Psoas muscle (tissue), 8 donors: ENCODE data around the gene SSC5D. TPM values are rescaled to one million over a fixed set of nuclear protein-coding genes. Genes with fewer than 3 reads are reported as not detected.

ENCODE experiments used
- ATAC-seq, 4 donors: fragments of 200-7000 bp; cut with Tn5 transposase; one replicate each; pipeline ENCODE4 v1.9.1; 2020; ENCODE audit warnings: moderate library complexity in 3 of 4, mild to moderate bottlenecking in 2 of 4
- DNase-seq, 2 donors: peaks; one replicate each; pipeline ENCODE4 v3.0.0-alpha.2; 2020
- H3K27ac ChIP-seq: fragments of 200-600 bp; one replicate; pipeline ENCODE4 v1.8.0; 2022
- H3K27me3 ChIP-seq, 3 donors: fragments of 200-600 bp in 1 of 3; one replicate each; pipeline versions ENCODE4 v1.6.1 to v1.8.0; 2013 to 2022; ENCODE audit warnings: low read length in 2 of 3, mild to moderate bottlenecking in 2 of 3, moderate library complexity in 1 of 3; ENCODE audit not compliant: insufficient read depth in 3 of 3
- H3K36me3 ChIP-seq, 2 donors: fragments of 200-600 bp in 1 of 2; one replicate each; pipeline versions ENCODE4 v1.6.1 to v1.8.0; 2013 to 2022; ENCODE audit warnings: low read depth in 1 of 2, mild to moderate bottlenecking in 1 of 2, moderate library complexity in 1 of 2; ENCODE audit not compliant: insufficient read depth in 1 of 2
- H3K4me1 ChIP-seq: fragments of 200-600 bp; one replicate; pipeline ENCODE4 v1.8.0; 2022
- H3K4me3 ChIP-seq: fragments of 200-600 bp; one replicate; pipeline ENCODE4 v1.8.0; 2022; ENCODE audit warnings: mild to moderate bottlenecking
- H3K9me3 ChIP-seq: fragments of 200-600 bp; one replicate; pipeline ENCODE4 v1.8.0; 2022
- WGBS, 3 donors: extraction: QIAGEN DNeasy Blood & Tissue Kit; methylation state at CpG; one replicate each; pipeline versions ENCODE4 v1.1.6 to v1.1.7; 2013; 5-methylcytosine and 5-hydroxymethylcytosine counted together
- intact Hi-C, 2 donors: fragments of 100-400 bp; cut with DNase I; formaldehyde crosslinking; loops; one replicate each; pipeline versions ENCODE4 v1.11.0 to v1.14.2; 2022
- polyA plus RNA-seq, 3 donors: library from polyadenylated mRNA; stranded (reverse); fragments of 200-250 nt; gene quantifications; one replicate each; pipeline ENCODE4 v1.2.3, GENCODE V29; 2013
- total RNA-seq, 4 donors: library from RNA; stranded (reverse); fragmentation: NEBNext Ultra II Directional in 2 of 4; extraction: Animal tissue kit (Norgen Biotek cat#: 25700) in 2 of 4; gene quantifications; one replicate each; pipeline versions ENCODE4 v1.2.1 to v1.2.4, GENCODE V29; 2021 to 2023
- TF ChIP-seq, protein P1 (sequence below): fragments of 200-600 bp; IDR thresholded peaks from one replicate; pipeline ENCODE4 v1.8.0; 2022; ENCODE audit warnings: antibody characterized with exemption
- donor health status: healthy with polysubstance abuse.
- donor health status: DM: no; HTN: no; CAD: no; lungs with moderate emphysema.
- donor health status: Bipolar disorder and iron deficiency.
- donor health status: healthy.
- donor health status: DM: yes; HTN: yes; CAD: no.
- donor health status: DM: no; HTN: no; CAD: no.
- donor health status: DM: no; HTN: no; CAD: no.
- donor health status: DM: yes; HTN: yes; CAD: no.

The SSC5D gene
- total and polyA plus RNA-seq, 7 donors = 0.11 to 4.6 (median 1.2) TPM

DNA sequence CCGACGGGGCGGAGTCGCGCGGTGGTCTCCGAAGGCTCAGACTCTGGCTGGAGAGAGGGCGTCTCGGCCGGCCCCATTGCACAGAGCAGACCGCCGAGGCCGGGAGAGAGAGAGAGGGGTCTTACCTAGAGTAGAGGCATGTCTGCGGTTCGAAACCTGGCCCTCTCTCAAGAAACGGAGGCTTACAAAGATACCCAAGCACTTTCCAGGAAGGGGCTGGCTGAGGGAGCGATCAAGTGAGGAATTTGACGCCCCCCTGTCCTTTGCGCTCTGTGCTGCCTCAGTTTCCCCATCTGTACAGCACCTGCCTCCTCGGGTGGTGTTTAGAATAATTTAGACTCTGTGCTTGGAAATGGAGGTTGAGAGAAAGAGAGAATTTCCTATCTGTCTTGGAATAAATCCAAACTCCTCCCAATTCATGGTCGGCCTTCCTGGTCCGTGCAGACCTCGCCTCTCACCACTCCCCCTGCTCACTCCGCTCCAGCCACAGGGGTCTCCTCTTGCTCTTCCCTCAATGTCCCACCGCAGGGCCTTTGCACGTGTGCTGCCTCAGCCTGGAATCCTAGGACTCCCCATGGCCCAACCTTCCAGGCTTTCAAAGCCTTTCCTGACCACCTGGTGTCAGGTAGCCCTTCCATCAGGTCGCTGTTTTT lies 26.1 kb upstream of the SSC5D start:
- peak overlapping the region; percentile 98 for H3K4me3 ChIP-seq
- peaks cover 2% of the 10 kb centered on the region for H3K4me1 ChIP-seq
- TF ChIP-seq, protein P1, sequence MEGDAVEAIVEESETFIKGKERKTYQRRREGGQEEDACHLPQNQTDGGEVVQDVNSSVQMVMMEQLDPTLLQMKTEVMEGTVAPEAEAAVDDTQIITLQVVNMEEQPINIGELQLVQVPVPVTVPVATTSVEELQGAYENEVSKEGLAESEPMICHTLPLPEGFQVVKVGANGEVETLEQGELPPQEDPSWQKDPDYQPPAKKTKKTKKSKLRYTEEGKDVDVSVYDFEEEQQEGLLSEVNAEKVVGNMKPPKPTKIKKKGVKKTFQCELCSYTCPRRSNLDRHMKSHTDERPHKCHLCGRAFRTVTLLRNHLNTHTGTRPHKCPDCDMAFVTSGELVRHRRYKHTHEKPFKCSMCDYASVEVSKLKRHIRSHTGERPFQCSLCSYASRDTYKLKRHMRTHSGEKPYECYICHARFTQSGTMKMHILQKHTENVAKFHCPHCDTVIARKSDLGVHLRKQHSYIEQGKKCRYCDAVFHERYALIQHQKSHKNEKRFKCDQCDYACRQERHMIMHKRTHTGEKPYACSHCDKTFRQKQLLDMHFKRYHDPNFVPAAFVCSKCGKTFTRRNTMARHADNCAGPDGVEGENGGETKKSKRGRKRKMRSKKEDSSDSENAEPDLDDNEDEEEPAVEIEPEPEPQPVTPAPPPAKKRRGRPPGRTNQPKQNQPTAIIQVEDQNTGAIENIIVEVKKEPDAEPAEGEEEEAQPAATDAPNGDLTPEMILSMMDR = no peak
- H3K27ac ChIP-seq = peak overlapping the region; percentile 95
- H3K36me3 ChIP-seq = no peaks in the 10 kb centered on the region
- H3K27me3 ChIP-seq = no peaks in the 10 kb centered on the region
- DNase-seq = no peak
- no peak for ATAC-seq
- intact Hi-C loops = no loop called here
- 13 to 14% (median 14%) methylated on average over 26 to 27 of the region's 27 CpGs for WGBS, 3 donors
- H3K9me3 ChIP-seq = no peaks in the 10 kb centered on the region

DNA sequence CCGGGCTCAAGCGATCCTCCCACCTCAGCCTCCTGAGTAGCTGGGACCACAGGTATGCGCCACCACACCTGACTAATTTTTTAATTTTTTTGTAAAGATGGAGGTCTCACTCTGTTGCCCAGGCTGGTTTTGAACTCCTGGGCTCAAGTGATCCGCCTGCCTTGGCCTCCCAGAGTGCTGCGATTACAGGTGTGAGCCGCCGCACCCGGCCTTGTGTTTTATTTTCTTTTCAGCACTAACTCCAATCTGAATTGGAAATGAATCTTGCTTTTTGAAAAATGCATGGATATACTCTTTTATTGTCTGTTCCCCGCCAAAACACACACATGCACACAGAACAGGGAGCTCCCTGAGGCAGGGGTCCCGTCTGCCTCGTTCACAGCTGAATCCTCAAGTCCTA lies 25.5 kb upstream of the SSC5D start:
- WGBS, 3 donors = 78 to 83% (median 79%) methylated on average over 11 of the region's 11 CpGs
- no peak for DNase-seq
- H3K4me3 ChIP-seq = peak overlapping the region; percentile 98

DNA sequence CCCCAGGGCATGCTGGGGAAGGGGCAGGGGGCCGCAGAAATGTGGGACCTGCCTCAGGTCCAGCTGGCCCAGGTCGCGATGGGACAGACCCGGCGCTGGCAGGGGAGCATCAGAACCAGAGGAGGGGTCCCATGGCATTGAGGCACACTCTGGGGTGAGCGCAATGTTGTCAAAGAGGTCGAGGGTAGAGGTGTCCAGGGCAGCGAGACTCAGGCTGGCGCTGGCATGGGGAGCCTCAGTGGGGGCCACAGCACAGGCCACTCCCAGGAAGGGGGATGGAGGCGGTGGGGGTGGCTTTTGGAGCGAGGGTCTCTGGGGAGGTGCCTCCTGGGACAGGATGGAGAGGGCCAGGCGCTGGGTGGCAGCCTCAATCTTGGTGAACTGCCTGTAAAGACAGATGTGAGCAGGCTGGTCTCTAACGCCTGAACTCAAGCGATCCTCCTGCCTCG lies 24.6 kb upstream of the SSC5D start:
- TF ChIP-seq, protein P1 = no peak
- Histone ChIP-seq H3K4me1 (peaks cover 2% of the 10 kb centered on the region), H3K9me3 (no peaks in the 10 kb centered on the region), H3K27ac (no peak overlapping the region), H3K27me3 (no peaks in the 10 kb centered on the region), H3K36me3 (no peaks in the 10 kb centered on the region), H3K4me3 (no peak overlapping the region)
- 67 to 73% (median 69%) methylated on average over 14 to 15 of the region's 15 CpGs for WGBS, 3 donors
- DNase-seq = no peak
- intact Hi-C loops = no loop called here
- no peak for ATAC-seq

More for the DNA sequence above, 25.5 kb upstream of the SSC5D start:
- intact Hi-C loops = no loop called here
- no peak for ATAC-seq
- no peaks in the 10 kb centered on the region for H3K9me3 ChIP-seq
- H3K36me3 ChIP-seq = no peaks in the 10 kb centered on the region
- TF ChIP-seq, protein P1 = no peak
- peaks cover 2% of the 10 kb centered on the region for H3K4me1 ChIP-seq
- H3K27me3 ChIP-seq = no peaks in the 10 kb centered on the region
- H3K27ac ChIP-seq = no peak overlapping the region

DNA sequence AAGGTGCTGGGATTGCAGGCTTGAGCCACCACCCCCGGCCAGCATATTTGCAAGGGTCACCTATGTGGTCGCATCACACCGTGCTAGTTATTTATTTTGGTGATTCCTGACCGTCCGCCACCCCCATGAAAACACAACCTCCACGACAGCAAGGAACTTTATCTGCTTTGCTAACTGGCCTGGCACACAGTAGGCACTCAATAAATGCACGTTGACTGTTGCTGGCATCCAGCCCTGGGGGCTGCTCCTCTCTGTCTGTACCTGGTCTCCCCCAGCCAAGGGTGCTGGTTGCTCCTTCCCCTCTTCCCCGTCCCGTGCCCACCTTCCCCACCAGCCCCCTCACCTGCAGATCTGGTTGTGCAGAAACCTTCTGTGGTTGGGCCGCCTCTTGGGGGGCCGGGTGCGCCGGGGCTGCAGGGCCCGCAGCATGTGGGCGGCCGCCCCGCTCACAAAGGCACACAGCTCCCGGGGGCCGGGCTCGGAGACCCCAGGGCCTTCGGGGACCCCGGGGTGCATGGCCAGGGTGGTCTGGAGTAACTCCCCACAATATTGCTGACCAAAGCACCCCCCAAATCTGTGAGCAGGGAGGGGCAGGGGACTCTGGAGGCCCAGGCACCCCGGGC lies 24.1 kb upstream of the SSC5D start:
- no peak for ATAC-seq
- Histone ChIP-seq H3K27ac (no peak overlapping the region), H3K4me1 (peaks cover 2% of the 10 kb centered on the region), H3K4me3 (no peak overlapping the region), H3K9me3 (no peaks in the 10 kb centered on the region), H3K36me3 (no peaks in the 10 kb centered on the region), H3K27me3 (no peaks in the 10 kb centered on the region)
- intact Hi-C loops = no loop called here
- 66 to 76% (median 75%) methylated on average over 23 of the region's 23 CpGs for WGBS, 3 donors
- DNase-seq = no peak
- TF ChIP-seq, protein P1 = no peak
